ENCODE measurements around the gene SIN3A.
A peak's percentile ranks its signal among the peaks of the same experiment; 100 is the strongest.

The SIN3A gene

DNA sequence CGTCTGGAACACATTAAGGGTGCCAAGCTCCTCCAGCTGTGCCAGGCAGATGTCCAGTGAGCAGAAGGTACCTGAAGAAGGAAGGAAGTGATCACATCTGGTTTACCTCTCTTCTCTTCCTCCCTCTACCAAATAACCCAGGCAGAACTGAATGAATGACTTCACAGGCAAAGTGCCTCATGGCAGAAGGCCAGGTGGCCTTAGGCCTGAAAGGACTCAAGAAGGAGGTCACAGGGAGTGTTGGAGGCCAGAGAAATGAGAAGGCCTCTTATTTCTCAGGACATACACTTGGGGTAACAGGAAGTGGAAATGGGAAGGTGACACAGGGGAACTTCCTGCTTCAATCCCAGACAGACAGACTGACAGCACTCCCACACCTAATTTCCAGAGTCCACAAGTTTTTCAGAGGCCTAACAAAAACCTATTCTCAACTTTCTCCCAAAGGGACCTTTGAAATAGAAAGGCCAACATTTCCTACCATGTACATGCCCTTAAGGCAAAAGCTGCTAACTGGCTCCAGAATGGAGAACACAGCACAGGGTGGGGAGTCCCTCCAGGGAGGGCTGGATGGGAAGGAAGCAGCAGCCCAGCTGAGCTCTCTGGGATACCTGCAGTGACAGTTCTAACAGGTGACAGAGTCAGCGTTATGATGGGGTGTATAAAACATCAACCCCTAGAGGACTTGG lies 17.6 kb upstream of the SIN3A start:
- TF ChIP-seq, protein P1, sequence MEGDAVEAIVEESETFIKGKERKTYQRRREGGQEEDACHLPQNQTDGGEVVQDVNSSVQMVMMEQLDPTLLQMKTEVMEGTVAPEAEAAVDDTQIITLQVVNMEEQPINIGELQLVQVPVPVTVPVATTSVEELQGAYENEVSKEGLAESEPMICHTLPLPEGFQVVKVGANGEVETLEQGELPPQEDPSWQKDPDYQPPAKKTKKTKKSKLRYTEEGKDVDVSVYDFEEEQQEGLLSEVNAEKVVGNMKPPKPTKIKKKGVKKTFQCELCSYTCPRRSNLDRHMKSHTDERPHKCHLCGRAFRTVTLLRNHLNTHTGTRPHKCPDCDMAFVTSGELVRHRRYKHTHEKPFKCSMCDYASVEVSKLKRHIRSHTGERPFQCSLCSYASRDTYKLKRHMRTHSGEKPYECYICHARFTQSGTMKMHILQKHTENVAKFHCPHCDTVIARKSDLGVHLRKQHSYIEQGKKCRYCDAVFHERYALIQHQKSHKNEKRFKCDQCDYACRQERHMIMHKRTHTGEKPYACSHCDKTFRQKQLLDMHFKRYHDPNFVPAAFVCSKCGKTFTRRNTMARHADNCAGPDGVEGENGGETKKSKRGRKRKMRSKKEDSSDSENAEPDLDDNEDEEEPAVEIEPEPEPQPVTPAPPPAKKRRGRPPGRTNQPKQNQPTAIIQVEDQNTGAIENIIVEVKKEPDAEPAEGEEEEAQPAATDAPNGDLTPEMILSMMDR (IDR thresholded peaks at IDR 0.05): no peak
- H3K4me3 ChIP-seq: no peak overlapping the region
- no peak for DNase-seq (ENCODE audit: low spot score)
- H3K27ac ChIP-seq: no peak overlapping the region

DNA sequence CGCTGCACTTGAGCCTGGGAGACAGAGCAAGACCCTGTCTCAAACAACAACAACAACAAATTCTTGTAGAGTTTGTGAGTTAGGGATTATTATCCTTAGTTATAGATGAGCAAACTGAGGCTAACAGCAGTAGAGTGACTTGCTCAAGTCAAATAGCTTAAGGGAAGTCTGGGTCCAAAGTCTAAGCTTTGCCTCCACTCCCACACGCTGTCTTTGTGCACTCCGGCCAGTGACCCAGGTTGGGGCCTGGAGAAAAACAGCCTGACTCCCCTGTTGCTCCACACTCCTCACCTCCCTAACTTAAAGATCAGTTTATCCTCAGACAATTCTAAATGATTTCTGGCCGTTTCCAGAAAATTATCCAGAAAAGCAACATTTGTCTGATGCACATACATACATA lies 9.2 kb upstream of the SIN3A start:
- no peak for DNase-seq (ENCODE audit: low spot score)
- H3K27ac ChIP-seq: no peak overlapping the region
- TF ChIP-seq, protein P1 (IDR thresholded peaks at IDR 0.05): no peak
- no peak overlapping the region for H3K4me3 ChIP-seq

DNA sequence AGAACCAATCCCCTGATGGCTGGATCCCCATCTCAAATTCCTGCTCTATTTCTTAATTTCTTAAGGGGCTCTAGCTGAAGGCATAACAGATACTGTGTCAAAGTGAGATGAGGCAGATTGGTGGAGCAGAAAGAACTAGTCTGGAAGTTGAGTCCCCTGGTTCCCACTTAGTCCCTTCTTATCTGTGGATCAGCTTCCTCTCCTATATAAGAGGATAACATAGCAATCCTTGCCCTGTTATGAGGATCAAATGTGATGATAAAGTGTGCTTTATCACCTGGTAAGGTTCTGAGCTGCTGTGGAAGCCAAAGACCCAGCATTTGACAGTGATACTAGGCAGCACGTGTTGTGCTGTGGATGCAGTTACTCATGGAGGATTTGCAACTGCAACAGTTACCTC lies 8.1 kb upstream of the SIN3A start:
- Histone ChIP-seq H3K4me3 (no peak overlapping the region), H3K27ac (no peak overlapping the region)
- no peak for DNase-seq (ENCODE audit: low spot score)
- TF ChIP-seq, protein P1 (IDR thresholded peaks at IDR 0.05): no peak

DNA sequence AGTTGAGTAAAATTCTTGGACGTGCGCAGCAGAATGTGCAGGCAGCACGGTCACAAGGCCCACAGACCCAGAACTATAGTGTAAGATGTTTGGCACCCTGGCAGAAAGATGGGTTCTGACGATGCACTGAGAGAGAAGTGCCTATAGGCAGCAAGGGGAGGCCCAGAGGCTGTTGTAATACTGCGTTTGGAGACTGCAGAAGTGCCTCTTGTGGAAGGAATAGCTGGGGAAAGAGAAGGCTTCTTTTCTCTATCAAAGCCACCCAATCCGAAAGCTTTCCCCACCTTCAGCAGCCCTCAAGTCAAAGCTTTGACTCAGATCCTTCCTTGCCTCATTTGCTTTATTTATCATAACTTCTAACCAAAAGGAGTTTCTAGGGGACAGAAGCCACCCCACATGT lies 5.2 kb upstream of the SIN3A start:
- TF ChIP-seq, protein P1 (IDR thresholded peaks at IDR 0.05): no peak
- DNase-seq (ENCODE audit: low spot score): no peak
- H3K27ac ChIP-seq: peak overlapping the region in 1 of 2 donors; percentile 97
- no peak overlapping the region for H3K4me3 ChIP-seq

DNA sequence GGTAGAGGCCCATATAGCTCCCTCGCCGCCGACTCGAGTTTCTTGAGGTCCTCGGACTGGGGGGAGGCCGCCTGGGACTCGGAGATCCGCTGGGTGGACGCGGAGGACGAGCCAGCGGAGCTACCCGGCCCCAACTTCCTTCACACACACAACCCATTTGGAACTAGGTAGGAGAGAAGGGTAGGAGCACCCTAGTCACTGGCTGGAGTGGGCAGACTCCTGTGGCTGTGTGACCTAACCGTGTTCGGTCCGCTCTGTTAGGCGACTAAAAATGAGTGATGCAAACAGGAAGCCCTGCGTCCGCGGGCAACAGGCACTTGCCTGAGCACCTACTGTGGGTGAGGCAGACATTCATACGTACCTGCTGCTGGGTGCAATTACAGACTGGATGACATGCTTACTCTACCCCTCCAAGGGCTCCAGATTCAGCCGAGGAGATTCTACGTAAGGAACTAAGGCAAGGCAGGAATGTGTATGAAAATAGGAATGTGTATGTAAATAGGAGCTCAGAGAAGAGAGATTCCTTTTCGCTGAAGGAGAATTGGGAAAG lies 4.6 kb upstream of the SIN3A start:
- peak overlapping the region; percentile 89 for H3K4me3 ChIP-seq
- no peak for DNase-seq (ENCODE audit: low spot score)

DNA sequence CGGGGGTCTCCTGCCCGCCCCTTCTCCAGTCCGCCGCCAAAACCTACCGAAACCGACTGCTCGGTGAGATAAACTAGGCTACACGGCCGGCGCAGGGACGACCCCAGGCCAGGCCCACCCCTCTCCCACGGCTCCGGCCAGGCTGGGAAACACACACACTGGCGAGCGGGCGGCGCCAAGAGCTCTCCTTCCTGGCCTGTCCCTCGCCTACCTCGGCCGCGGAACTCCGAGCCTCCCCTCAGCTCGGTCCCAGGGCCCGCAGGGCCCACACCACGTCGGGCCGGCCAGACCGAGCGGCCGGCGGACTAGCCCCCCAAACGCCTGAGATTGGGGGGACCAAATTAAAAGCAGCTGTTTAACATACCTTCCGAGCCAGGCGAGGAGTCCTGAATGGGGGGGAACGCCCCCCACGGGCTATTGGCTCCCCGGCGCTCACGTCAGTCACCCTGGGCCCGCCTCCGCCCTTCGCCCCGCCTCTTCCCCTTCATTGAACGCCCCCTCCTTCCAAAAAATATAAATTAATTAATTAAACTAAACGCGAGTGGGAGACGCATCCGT lies 4.0 kb upstream of the SIN3A start:
- peak; percentile 95 for DNase-seq (ENCODE audit: low spot score)
- H3K4me3 ChIP-seq: peak overlapping the region; percentile 89
- TF ChIP-seq, protein P1 (IDR thresholded peaks at IDR 0.05): no peak
- peak overlapping the region; percentile 92 to 97 for H3K27ac ChIP-seq

More for the DNA sequence above, 4.6 kb upstream of the SIN3A start:
- TF ChIP-seq, protein P1 (IDR thresholded peaks at IDR 0.05): no peak
- H3K27ac ChIP-seq: peak overlapping the region; percentile 92 to 97

Data from coronary artery (tissue), 2 donors.